Loucy (cell line): ENCODE results near the gene SCNN1B.

ENCODE experiments used
- H2AFZ ChIP-seq: fragments of 200-600 bp; sonication (generic); 2 replicates; pipeline ENCODE4 v1.6.0; 2016; ENCODE audit warnings: antibody characterized with exemption, mild to moderate bottlenecking, low read length, moderate library complexity
- H3F3A ChIP-seq: fragments of 200-600 bp; 2 replicates; pipeline ENCODE4 v1.6.0; 2016; ENCODE audit warnings: antibody characterized with exemption, low read depth, mild to moderate bottlenecking
- H3K27me3 ChIP-seq: fragments of 200-600 bp; sonication (generic); 2 replicates; pipeline ENCODE4 v1.6.1; 2014; ENCODE audit warnings: low read length, mild to moderate bottlenecking; ENCODE audit not compliant: insufficient read depth, poor library complexity, severe bottlenecking
- H3K36me3 ChIP-seq: fragments of 200-600 bp; sonication (generic); 2 replicates; pipeline ENCODE4 v1.6.1; 2016; ENCODE audit warnings: low read length; ENCODE audit not compliant: insufficient read depth
- H3K4me1 ChIP-seq: fragments of 200-600 bp; sonication (generic); 2 replicates; pipeline ENCODE4 v1.5.1; 2014; ENCODE audit warnings: low read length, mild to moderate bottlenecking; ENCODE audit not compliant: insufficient read depth, poor library complexity, severe bottlenecking
- H3K4me2 ChIP-seq: fragments of 200-600 bp; sonication (generic); 2 replicates; pipeline ENCODE4 v1.6.0; 2014; ENCODE audit warnings: antibody characterized with exemption, low read length, low read depth, mild to moderate bottlenecking; ENCODE audit not compliant: poor library complexity, severe bottlenecking
- H3K4me3 ChIP-seq: fragments of 200-600 bp; sonication (generic); 2 replicates; pipeline ENCODE4 v1.5.1; 2014; ENCODE audit warnings: low read length, mild to moderate bottlenecking, mixed read lengths; ENCODE audit not compliant: poor library complexity, severe bottlenecking
- H3K79me2 ChIP-seq: fragments of 200-600 bp; sonication (generic); 2 replicates; pipeline ENCODE4 v1.6.1; 2014; ENCODE audit warnings: low read length; ENCODE audit not compliant: insufficient read depth
- H3K9ac ChIP-seq: fragments of 200-600 bp; sonication (generic); 2 replicates; pipeline ENCODE4 v1.6.0; 2014; ENCODE audit warnings: mild to moderate bottlenecking, low read depth, low read length, moderate library complexity; ENCODE audit not compliant: poor library complexity, severe bottlenecking
- H3K9me2 ChIP-seq: fragments of 200-600 bp; sonication (generic); replicated peaks from 2 replicates; pipeline ENCODE4 v1.6.1; 2016; ENCODE audit warnings: low read depth, low read length, mixed read lengths
- H3K9me3 ChIP-seq: fragments of 200-600 bp; sonication (generic); 2 replicates; pipeline ENCODE4 v1.6.1; 2014; ENCODE audit warnings: mild to moderate bottlenecking, antibody characterized with exemption, low read length, low read depth; ENCODE audit not compliant: insufficient read depth
- H4K20me1 ChIP-seq: fragments of 200-600 bp; sonication (generic); 2 replicates; pipeline ENCODE4 v1.6.0; 2014; ENCODE audit warnings: antibody characterized with exemption, low read length, mild to moderate bottlenecking; ENCODE audit not compliant: insufficient read depth, poor library complexity, severe bottlenecking
- EZH2phosphoT487 ChIP-seq: fragments of 200-600 bp; IDR thresholded peaks from 2 replicates; pipeline ENCODE4 v1.6.1; 2018; ENCODE audit warnings: antibody characterized with exemption, mild to moderate bottlenecking, moderate library complexity, borderline replicate concordance
- TF ChIP-seq, protein P1 (sequence below): fragments of 200-600 bp; sonication (generic); conservative IDR thresholded peaks from 2 replicates; pipeline ENCODE4 v1.5.1; 2014; ENCODE audit warnings: mild to moderate bottlenecking, antibody characterized with exemption, low read length

The SCNN1B gene

DNA sequence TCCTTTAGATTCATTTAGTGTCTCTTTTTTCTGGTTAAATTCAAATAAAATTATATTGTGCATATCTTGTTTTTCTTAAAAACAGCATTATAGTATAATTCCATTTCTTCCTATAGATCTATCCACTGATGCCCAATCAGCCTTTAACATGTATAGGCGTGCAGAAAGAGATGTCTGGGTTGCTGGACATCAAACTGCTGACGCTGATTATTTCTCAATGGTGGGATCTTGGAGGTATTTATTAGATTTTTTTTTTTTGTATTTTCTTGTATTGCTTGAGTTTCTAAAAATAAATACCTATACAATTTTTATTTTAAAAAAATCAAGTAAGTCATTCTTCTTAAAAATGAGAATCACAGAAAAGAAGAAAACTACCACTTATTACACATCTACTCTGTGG, 100.0 kb downstream of the SCNN1B start:
- Histone ChIP-seq H3K27me3 (no peaks in the 10 kb centered on the region), H3K4me3 (no peak overlapping the region), H3K79me2 (no peaks in the 10 kb centered on the region), H4K20me1 (no peaks in the 10 kb centered on the region), H3K9me3 (no peaks in the 10 kb centered on the region), H3K36me3 (peaks cover 67% of the 10 kb centered on the region; the same call in 1 of the 2 replicates), H3K9ac (no peak overlapping the region), H3F3A (no peaks in the 10 kb centered on the region), H2AFZ (no peak overlapping the region), H3K9me2 (no peaks in the 10 kb centered on the region), H3K4me2 (no peak overlapping the region), H3K4me1 (no peaks in the 10 kb centered on the region)
- TF ChIP-seq, protein P1, sequence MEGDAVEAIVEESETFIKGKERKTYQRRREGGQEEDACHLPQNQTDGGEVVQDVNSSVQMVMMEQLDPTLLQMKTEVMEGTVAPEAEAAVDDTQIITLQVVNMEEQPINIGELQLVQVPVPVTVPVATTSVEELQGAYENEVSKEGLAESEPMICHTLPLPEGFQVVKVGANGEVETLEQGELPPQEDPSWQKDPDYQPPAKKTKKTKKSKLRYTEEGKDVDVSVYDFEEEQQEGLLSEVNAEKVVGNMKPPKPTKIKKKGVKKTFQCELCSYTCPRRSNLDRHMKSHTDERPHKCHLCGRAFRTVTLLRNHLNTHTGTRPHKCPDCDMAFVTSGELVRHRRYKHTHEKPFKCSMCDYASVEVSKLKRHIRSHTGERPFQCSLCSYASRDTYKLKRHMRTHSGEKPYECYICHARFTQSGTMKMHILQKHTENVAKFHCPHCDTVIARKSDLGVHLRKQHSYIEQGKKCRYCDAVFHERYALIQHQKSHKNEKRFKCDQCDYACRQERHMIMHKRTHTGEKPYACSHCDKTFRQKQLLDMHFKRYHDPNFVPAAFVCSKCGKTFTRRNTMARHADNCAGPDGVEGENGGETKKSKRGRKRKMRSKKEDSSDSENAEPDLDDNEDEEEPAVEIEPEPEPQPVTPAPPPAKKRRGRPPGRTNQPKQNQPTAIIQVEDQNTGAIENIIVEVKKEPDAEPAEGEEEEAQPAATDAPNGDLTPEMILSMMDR = no peak
- TF ChIP-seq EZH2phosphoT487 = no peak

DNA sequence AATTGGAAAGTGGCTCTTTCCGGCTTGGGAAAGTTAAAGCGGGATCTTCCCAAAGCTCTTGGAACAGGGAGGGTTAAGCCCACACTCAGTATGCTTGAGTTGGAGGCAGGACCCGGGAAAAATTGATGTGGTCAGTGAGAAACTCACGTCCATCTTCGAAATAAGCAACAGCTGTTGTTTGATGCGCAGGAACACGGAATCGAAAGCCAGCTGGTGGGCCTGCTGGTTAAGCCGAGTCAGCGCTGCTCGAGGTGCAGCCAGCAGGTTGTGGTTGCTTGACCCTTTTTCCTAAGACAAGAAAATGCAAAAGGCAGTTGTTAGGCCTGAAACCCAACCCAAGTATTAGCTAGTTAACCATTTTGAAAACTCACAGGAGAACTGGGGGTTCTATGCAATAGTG, 101.4 kb downstream of the SCNN1B start:
- no peak overlapping the region for H2AFZ ChIP-seq
- H3K27me3 ChIP-seq = no peaks in the 10 kb centered on the region
- H3K9ac ChIP-seq = no peak overlapping the region
- no peak overlapping the region for H3K4me3 ChIP-seq
- H3F3A ChIP-seq = no peaks in the 10 kb centered on the region
- no peak for TF ChIP-seq EZH2phosphoT487
- H3K4me1 ChIP-seq = no peaks in the 10 kb centered on the region
- H3K9me2 ChIP-seq = no peaks in the 10 kb centered on the region
- H3K9me3 ChIP-seq = no peaks in the 10 kb centered on the region
- H3K36me3 ChIP-seq = peaks cover 58% of the 10 kb centered on the region; the same call in 1 of the 2 replicates
- H3K4me2 ChIP-seq = no peak overlapping the region
- H4K20me1 ChIP-seq = no peaks in the 10 kb centered on the region
- no peaks in the 10 kb centered on the region for H3K79me2 ChIP-seq

DNA sequence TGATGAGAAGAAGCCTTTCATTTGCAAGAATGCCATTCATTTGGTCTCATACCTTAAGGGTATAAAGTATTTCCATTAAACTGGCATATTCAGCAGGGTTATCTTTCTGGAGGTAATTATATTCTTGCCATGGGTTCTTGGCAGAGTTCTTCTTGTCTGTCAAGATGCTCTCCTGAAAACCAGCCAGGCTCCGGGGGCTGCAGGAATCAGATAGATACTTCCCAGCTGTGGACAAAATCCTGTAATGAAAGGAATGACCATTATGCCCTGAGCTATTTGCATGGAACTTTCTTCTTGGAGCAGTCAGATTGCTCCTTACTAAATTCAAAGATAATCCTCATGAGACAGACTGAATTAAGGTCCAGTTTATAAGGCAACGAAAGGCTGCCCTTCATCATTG, 103.9 kb downstream of the SCNN1B start:
- no peaks in the 10 kb centered on the region for H3K9me2 ChIP-seq
- H2AFZ ChIP-seq = no peak overlapping the region
- no peaks in the 10 kb centered on the region for H4K20me1 ChIP-seq
- H3K4me1 ChIP-seq = no peaks in the 10 kb centered on the region
- H3K9ac ChIP-seq = no peak overlapping the region
- TF ChIP-seq, protein P1 = no peak
- TF ChIP-seq EZH2phosphoT487 = no peak
- H3K27me3 ChIP-seq = no peaks in the 10 kb centered on the region
- no peak overlapping the region for H3K4me3 ChIP-seq
- no peak overlapping the region for H3K4me2 ChIP-seq
- H3F3A ChIP-seq = no peaks in the 10 kb centered on the region
- H3K9me3 ChIP-seq = no peaks in the 10 kb centered on the region
- peaks cover 44% of the 10 kb centered on the region; the same call in 1 of the 2 replicates for H3K36me3 ChIP-seq
- H3K79me2 ChIP-seq = no peaks in the 10 kb centered on the region

DNA sequence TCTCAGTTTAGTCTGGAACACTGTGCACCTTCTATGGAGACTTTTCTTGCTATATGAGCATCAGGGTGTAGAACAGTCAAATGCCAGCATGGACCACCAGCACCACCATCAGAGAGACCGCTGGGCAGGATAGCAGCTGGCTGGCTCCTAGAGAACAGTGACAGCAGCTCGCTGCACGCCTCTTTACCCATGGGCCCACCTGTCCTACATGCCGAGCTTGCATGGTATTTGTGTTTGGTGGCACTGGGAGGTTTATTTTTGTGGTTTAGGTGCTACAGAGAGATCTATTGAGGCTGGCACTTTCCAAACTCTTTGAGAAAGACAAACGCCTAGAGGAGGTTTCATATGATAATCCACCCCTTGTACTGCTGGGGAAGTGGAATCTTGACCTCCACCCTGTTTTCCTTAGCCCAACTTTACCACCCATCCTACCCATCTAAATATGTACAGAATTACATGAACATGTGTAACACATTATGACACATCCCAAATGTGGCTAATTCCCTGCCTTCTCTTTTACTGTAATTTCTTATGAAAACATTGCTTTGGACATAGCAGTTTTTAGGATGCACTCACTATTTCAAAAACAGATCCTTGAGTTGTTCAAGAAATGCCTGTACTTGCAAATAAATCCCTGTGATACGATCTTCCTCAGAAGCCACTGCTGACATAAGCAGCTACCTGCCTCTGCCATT, 104.6 kb downstream of the SCNN1B start:
- no peaks in the 10 kb centered on the region for H4K20me1 ChIP-seq
- no peaks in the 10 kb centered on the region for H3K9me2 ChIP-seq
- no peaks in the 10 kb centered on the region for H3K79me2 ChIP-seq
- H3K27me3 ChIP-seq = no peaks in the 10 kb centered on the region
- H3K4me2 ChIP-seq = no peak overlapping the region
- H3K36me3 ChIP-seq = peaks cover 45% of the 10 kb centered on the region; the same call in 1 of the 2 replicates
- no peaks in the 10 kb centered on the region for H3F3A ChIP-seq
- H3K9me3 ChIP-seq = no peaks in the 10 kb centered on the region
- TF ChIP-seq, protein P1 = no peak
- no peak for TF ChIP-seq EZH2phosphoT487
- H3K4me1 ChIP-seq = no peaks in the 10 kb centered on the region
- no peak overlapping the region for H3K4me3 ChIP-seq
- no peak overlapping the region for H2AFZ ChIP-seq
- H3K9ac ChIP-seq = no peak overlapping the region
